Measurements from ENCODE around the gene TNKS2. TPM values are rescaled to one million over a fixed set of nuclear protein-coding genes. Genes with fewer than 3 reads are reported as not detected.

The TNKS2 gene
- total RNA-seq, 2 experiments from 2014 or later: 40.7 to 43.2 TPM

GRCh38 chr10:91776266-91776665 is 22.0 kb upstream of the TNKS2 start:
- ATAC-seq (ENCODE audit: low read depth): no peak
- POLR2A ChIA-PET: no interaction called here
- Mint-ChIP-seq H3K9me3 (no peaks in the 10 kb centered on the region), H3K27me3 (peaks cover 12% of the 10 kb centered on the region), H3K4me1 (no peaks in the 10 kb centered on the region), H3K27ac (no peak overlapping the region), H3K36me3 (no peaks in the 10 kb centered on the region), H3K4me3 (no peak overlapping the region)
- DNase-seq: no peak

DNA sequence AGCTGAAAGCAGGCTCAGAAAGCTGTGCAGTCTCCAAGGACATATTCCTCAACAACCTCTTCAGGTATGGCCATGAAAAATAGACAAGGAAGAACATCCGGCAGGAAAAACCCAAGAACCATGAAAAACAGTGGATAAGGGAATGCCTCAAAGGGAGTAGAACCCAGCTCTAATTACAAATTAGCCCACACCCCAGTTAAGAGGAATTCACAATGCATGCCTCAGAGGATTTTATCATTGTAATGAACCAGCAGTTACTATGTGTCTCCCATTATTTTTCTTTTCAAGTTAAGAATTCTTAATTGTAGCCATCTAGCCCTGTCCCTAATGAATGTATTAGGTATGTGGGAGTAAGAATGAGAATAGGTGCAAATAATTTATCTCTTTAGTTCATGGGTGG is 19.7 kb upstream of the TNKS2 start:
- ATAC-seq (ENCODE audit: low read depth) (no peak), DNase-seq (no peak)
- H3K9me3 Mint-ChIP-seq: no peaks in the 10 kb centered on the region
- peaks cover 22% of the 10 kb centered on the region for H3K27me3 Mint-ChIP-seq
- H3K36me3 Mint-ChIP-seq: no peaks in the 10 kb centered on the region
- no peak overlapping the region for H3K4me3 Mint-ChIP-seq
- H3K27ac Mint-ChIP-seq: no peak overlapping the region
- H3K4me1 Mint-ChIP-seq: no peaks in the 10 kb centered on the region
- POLR2A ChIA-PET: no interaction called here

GRCh38 chr10:91779011-91779605 is 19.1 kb upstream of the TNKS2 start:
- no peaks in the 10 kb centered on the region for H3K4me1 Mint-ChIP-seq
- no peak overlapping the region for H3K27ac Mint-ChIP-seq
- H3K9me3 Mint-ChIP-seq: no peaks in the 10 kb centered on the region
- H3K36me3 Mint-ChIP-seq: no peaks in the 10 kb centered on the region
- no peak overlapping the region for H3K4me3 Mint-ChIP-seq
- POLR2A ChIA-PET: no interaction called here
- peaks cover 21% of the 10 kb centered on the region for H3K27me3 Mint-ChIP-seq
- no peak for DNase-seq
- no peak for ATAC-seq (ENCODE audit: low read depth)

DNA sequence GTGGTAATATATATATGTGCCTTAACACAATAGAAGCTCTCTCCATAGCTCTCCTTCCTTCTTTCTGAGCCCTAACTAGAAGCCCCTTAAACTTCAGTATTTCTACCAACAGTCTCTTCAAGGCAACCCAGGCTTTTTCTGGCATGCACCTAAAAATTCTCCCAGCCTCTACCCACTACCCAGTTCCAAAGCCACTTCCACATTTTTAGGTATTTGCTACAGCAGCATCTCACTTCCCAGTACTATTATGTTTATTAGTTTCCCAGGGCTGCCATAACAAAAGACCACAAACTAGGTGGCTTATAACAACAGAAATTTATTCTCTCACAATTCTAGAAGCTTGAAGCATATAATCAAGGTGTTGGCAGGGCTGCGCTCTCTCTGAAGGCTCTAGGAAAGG is 15.7 kb upstream of the TNKS2 start:
- no peak overlapping the region for H3K27ac Mint-ChIP-seq
- no peaks in the 10 kb centered on the region for H3K4me1 Mint-ChIP-seq
- H3K36me3 Mint-ChIP-seq: no peaks in the 10 kb centered on the region
- POLR2A ChIA-PET: no interaction called here
- peaks cover 21% of the 10 kb centered on the region for H3K27me3 Mint-ChIP-seq
- ATAC-seq (ENCODE audit: low read depth) (no peak), DNase-seq (no peak)
- no peak overlapping the region for H3K4me3 Mint-ChIP-seq
- H3K9me3 Mint-ChIP-seq: no peaks in the 10 kb centered on the region

GRCh38 chr10:91785830-91786229 is 12.4 kb upstream of the TNKS2 start:
- POLR2A ChIA-PET: no interaction called here
- DNase-seq (no peak), ATAC-seq (ENCODE audit: low read depth) (no peak)
- H3K27ac Mint-ChIP-seq: no peak overlapping the region
- no peaks in the 10 kb centered on the region for H3K36me3 Mint-ChIP-seq
- H3K27me3 Mint-ChIP-seq: peaks cover 27% of the 10 kb centered on the region
- H3K9me3 Mint-ChIP-seq: no peaks in the 10 kb centered on the region
- H3K4me1 Mint-ChIP-seq: no peaks in the 10 kb centered on the region
- H3K4me3 Mint-ChIP-seq: no peak overlapping the region

DNA sequence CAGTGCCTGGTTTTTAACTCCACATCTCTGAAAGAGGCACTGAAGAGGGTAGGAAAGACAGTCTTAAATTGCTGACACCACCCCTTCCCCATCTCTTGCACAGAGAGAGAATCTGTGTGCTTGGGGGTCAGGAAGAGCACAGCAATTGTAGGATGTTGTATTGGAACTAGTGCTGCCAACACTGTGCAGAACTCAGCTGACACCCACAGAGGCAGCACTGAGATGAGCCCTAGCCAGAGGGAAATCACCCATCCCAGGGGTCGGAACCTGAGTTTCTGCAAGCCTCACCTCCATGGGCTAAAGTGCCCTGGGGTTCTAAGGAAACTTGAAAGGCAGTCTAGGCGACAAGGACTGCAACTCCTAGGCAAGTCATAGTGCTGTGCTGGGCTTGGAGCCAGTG is 11.0 kb upstream of the TNKS2 start:
- ATAC-seq (ENCODE audit: low read depth): no peak
- Mint-ChIP-seq H3K4me3 (no peak overlapping the region), H3K4me1 (no peaks in the 10 kb centered on the region), H3K27ac (no peak overlapping the region), H3K9me3 (no peaks in the 10 kb centered on the region), H3K27me3 (peaks cover 15% of the 10 kb centered on the region), H3K36me3 (no peaks in the 10 kb centered on the region)
- POLR2A ChIA-PET: no interaction called here
- no peak for DNase-seq

DNA sequence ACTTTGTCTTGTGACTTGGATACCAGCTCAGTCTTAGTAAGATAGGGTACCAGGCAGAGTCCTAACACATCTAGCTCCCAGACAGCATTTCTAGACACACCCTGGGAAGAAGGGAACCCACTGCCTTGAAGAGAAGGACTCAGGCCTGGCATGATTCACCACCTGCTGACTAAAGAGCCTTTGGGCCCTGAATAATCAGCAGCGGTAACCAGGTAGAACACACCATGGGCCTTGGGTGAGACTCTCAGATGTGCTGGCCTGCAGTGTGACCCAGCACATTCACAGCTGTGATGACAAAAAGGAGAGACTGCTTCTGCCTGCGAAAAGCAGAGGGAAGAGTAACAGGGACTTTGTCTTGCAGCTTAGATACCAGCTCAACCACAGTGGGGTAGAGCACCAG is 10.4 kb upstream of the TNKS2 start:
- Mint-ChIP-seq H3K27me3 (peaks cover 11% of the 10 kb centered on the region), H3K4me3 (no peak overlapping the region), H3K4me1 (no peaks in the 10 kb centered on the region), H3K9me3 (no peaks in the 10 kb centered on the region), H3K36me3 (no peaks in the 10 kb centered on the region), H3K27ac (no peak overlapping the region)
- no peak for DNase-seq
- POLR2A ChIA-PET: no interaction called here
- no peak for ATAC-seq (ENCODE audit: low read depth)

DNA sequence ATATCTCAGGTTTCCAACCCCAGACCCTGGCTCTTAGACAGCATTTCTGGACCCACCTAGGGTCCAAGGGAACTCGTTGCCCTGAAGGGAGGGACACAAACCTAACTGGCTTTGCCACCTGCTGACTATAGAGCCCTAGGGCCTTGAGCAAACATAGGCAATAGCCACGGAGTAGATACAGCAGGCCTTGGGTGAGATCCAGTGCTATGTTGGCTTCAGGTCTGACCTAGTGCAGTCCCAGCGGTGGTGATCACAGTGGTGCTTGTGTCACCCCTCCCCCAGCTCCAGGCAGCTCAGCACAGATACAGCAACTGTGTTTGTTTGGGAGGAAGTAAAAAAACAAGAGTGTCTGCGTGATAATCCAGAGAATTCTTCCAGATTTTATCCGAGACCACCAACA is 9.7 kb upstream of the TNKS2 start:
- H3K27me3 Mint-ChIP-seq: peaks cover 7% of the 10 kb centered on the region

GRCh38 chr10:91796331-91797047 is 1.7 kb upstream of the TNKS2 start:
- Mint-ChIP-seq H3K4me1 (peaks cover 39% of the 10 kb centered on the region), H3K4me3 (peak overlapping the region; percentile 84), H3K36me3 (peaks cover 11% of the 10 kb centered on the region), H3K27me3 (no peaks in the 10 kb centered on the region), H3K9me3 (no peaks in the 10 kb centered on the region), H3K27ac (peak overlapping the region; percentile 90)
- ATAC-seq (ENCODE audit: low read depth) (peak; percentile 45), DNase-seq (peak; percentile 52)
- POLR2A ChIA-PET: interaction anchor here (0.6 to 1.2 kb wide), 5 partner anchors 8 to 903 kb away, joined by 3 to 8 read pairs (median 4); partner anchors contain the start of genes BTAF1 and FGFBP3

More for the DNA sequence above, 9.7 kb upstream of the TNKS2 start:
- ATAC-seq (ENCODE audit: low read depth): no peak
- POLR2A ChIA-PET: no interaction called here
- no peak for DNase-seq
- H3K36me3 Mint-ChIP-seq: no peaks in the 10 kb centered on the region
- no peaks in the 10 kb centered on the region for H3K4me1 Mint-ChIP-seq
- H3K27ac Mint-ChIP-seq: no peak overlapping the region
- no peaks in the 10 kb centered on the region for H3K9me3 Mint-ChIP-seq
- no peak overlapping the region for H3K4me3 Mint-ChIP-seq

GRCh38 chr10:91797048-91797690 is 1.1 kb upstream of the TNKS2 start:
- H3K4me1 Mint-ChIP-seq: peaks cover 41% of the 10 kb centered on the region
- H3K27me3 Mint-ChIP-seq: no peaks in the 10 kb centered on the region
- DNase-seq: no peak
- peak overlapping the region; percentile 90 for H3K27ac Mint-ChIP-seq
- no peak for ATAC-seq (ENCODE audit: low read depth)
- POLR2A ChIA-PET: interaction anchor here (1.0 to 2.6 kb wide), 4 partner anchors 90 to 126 kb away, joined by 4 to 21 read pairs (median 6); partner anchors contain the start of genes BTAF1 and FGFBP3
- H3K9me3 Mint-ChIP-seq: no peaks in the 10 kb centered on the region
- peak overlapping the region; percentile 84 for H3K4me3 Mint-ChIP-seq
- H3K36me3 Mint-ChIP-seq: peaks cover 16% of the 10 kb centered on the region

- H3K4me1 Mint-ChIP-seq: peaks cover 43% of the 10 kb centered on the region
- peak overlapping the region; percentile 97 for H3K4me3 Mint-ChIP-seq
- H3K27ac Mint-ChIP-seq: peak overlapping the region; percentile 99
- DNase-seq: no peak
- H3K27me3 Mint-ChIP-seq: no peaks in the 10 kb centered on the region
- ATAC-seq (ENCODE audit: low read depth): peak; percentile 69
- peaks cover 23% of the 10 kb centered on the region for H3K36me3 Mint-ChIP-seq
- H3K9me3 Mint-ChIP-seq: no peaks in the 10 kb centered on the region
- POLR2A ChIA-PET: interaction anchor here (0.5 to 2.6 kb wide), 9 partner anchors 19 to 1698 kb away, joined by 3 to 21 read pairs (median 3); partner anchors contain the start of genes BTAF1 and CEP55
These were observed 704 bp downstream of the TNKS2 start for GRCh38 chr10:91798649-91799611.

DNA sequence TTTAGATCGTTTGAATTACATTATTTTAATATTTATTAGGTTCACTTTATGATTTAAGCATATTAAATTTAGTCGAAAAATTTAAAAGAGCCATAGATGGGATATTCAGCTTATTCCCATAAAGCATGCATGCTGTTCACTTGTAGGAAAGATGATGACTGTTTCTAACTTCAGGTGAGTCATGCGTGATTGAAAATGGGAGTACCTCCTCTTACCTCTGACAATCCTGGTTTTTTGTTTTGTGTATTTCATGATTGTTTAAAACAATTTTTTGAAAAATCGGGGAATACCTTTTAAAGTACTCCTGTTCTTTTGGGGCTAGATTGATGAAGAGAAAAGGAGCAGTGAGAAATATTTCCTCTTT is 1.4 kb downstream of the TNKS2 start:
- no peak for ATAC-seq (ENCODE audit: low read depth)
- no peak for DNase-seq
- Mint-ChIP-seq H3K36me3 (peaks cover 23% of the 10 kb centered on the region), H3K9me3 (no peaks in the 10 kb centered on the region), H3K27me3 (no peaks in the 10 kb centered on the region), H3K4me1 (peaks cover 48% of the 10 kb centered on the region), H3K4me3 (peak overlapping the region; percentile 97), H3K27ac (peak overlapping the region; percentile 30)
- POLR2A ChIA-PET: interaction anchor here (1.1 to 2.6 kb wide), 2 partner anchors 108 to 124 kb away, joined by 4 to 21 read pairs; partner anchors contain the start of gene BTAF1

DNA sequence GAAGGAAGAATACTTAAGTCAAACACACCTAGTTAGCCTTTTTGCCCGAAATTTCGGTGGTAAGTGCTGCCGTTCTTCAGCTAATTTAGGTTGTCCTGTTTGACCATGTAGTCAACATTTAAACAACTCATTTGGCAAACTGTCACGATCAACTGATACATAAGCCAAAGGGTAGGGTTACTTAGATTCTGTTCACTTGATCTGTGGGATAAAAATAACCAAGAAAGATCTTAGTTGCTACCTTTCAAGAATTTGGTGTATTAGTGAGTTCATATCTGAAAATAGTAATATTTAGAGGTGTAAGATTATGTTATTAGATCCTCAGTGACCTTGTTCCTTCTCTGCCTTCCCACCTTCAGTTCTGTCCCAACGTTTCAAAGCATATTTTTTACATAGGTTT is 2.0 kb downstream of the TNKS2 start:
- no peaks in the 10 kb centered on the region for H3K9me3 Mint-ChIP-seq
- POLR2A ChIA-PET: no interaction called here
- H3K27me3 Mint-ChIP-seq: no peaks in the 10 kb centered on the region
- peaks cover 46% of the 10 kb centered on the region for H3K4me1 Mint-ChIP-seq
- H3K4me3 Mint-ChIP-seq: peak overlapping the region; percentile 80
- ATAC-seq (ENCODE audit: low read depth) (no peak), DNase-seq (no peak)
- H3K36me3 Mint-ChIP-seq: peaks cover 25% of the 10 kb centered on the region
- H3K27ac Mint-ChIP-seq: peak overlapping the region; percentile 30
